Activated CD8-positive, alpha-beta memory T cell treated with anti-CD3 and anti-CD28 coated beads, Interleukin-2, amount 50 U/mL, for 24 hours (primary cell): ENCODE data around the gene STH.

Source experiments
- DNase-seq: peaks from one replicate; pipeline ENCODE4 v3.0.0-alpha.2; 2020; ENCODE audit errors: extremely low read depth

The STH gene

GRCh38 chr17:45984368-45984767 lies 14.7 kb upstream of the STH start:
- DNase-seq: no peak

GRCh38 chr17:45985447-45985846 lies 13.6 kb upstream of the STH start:
- no peak for DNase-seq

- no peak for DNase-seq
Observed at GRCh38 chr17:45986056-45986455, 13.0 kb upstream of the STH start.

DNA sequence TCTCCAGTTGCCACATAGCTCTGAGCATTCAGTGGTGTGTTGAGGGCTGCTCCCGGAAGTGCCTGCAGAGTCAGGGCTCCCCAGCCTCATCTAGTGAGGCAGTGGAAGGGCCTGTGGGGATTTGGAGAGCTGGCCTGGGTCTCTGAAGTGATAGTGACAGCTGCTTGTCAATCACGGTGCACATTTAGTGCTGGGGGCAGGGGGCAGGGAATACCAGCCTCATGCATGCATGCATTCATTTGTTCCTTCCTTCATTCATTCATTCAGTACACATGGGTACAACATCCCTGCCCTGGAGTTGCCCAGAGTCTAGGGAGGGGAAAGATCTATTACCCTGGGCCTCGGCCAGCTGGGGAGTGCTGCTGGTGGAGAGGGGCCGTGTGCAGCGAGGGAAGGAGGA lies 11.3 kb upstream of the STH start:
- DNase-seq: no peak

- DNase-seq: no peak
Observed at GRCh38 chr17:45989759-45990158, 9.3 kb upstream of the STH start.

- no peak for DNase-seq
Observed at GRCh38 chr17:45990886-45991285, 8.2 kb upstream of the STH start.

- DNase-seq: no peak
Observed at GRCh38 chr17:45991341-45991740, 7.7 kb upstream of the STH start.

DNA sequence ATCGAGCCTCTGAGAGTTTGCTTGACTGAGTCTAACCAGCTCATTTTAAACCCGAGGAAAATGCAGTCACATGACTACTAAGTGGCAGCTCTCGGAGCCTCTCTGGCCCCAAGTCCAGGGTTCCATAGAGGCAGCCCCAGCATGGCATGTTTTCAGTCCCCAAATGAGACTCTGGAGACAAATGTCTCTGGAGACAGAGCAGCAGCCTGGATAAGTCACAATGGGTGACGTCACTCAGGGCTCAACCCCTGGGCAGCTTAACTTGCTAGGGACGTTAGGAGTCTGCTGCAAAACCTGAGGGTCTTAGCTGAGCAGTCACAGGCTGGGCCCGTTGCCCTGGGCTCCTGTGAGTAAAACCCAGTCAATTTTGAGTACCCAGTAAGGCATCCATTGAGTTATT lies 6.9 kb upstream of the STH start:
- no peak for DNase-seq

DNA sequence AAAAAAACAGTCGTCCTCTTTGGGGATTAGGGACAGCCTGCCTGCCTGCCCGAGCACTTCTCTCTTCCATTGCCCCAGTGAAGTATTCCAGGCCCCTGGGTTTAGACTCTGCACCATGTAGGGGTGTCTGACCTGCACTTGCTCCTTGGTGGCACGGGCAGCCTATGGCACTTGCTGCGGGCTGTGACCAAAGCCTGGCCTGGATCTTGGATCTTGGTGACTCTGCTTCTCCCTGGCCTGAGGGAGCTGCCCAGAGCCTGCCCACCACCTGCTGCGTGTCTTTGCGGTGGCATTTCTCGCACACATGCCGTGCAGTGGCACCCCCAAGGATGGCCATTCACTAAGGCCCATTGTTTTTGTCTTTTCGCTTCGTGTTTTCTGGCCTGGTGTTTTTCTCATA lies 6.1 kb upstream of the STH start:
- no peak for DNase-seq

DNA sequence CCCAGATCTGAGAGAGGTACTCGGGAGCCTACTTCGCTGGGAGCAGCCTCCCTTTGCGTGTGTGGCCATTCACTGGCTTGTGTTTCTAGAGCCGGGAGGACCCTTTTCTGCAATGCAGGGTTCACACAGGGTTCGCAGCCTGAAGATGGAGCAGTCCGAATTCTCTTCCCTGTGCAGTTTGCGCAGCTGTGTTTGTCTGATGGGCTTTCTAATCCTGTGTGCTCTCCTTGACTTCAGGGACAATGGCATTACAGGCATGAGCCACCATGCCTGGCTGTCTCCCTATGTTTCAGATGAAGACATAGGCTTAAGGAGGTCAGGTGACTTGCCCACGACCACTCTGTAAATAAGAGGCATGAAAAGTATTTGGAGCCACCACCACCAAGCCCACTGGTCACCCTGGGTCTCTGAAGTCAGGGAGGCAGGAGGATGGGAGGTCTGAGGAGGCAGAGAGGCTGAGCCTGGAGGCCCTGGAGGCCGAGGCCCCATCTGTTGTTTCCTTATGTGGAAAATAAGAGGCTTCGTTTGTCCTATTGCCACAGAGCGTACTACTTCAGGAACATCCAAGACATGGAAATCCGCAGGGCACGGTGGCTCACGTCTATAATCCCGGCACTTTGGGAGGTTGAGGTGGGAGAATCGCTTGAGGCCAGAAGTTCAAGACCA lies 5.0 kb upstream of the STH start:
- no peak for DNase-seq

DNA sequence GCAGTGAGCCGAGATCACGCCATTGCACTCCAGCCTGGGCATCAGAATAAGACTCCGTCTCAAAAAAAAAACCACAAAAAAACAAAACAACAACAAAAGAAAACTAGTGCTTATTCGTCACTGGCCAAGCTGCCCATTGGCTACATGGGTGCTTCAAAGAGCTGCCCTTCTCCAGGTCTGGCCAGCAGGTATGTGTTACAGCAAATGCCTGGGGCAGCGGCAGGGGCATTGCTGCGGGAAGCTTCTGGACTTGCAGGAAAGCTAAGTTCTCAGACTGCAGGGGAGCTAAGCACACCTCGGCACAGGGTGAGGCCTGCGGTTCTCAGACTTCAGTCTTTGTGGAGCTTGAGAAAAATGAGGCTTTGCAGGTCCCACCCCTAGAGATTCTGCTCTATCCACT lies 4.1 kb upstream of the STH start:
- no peak for DNase-seq

DNA sequence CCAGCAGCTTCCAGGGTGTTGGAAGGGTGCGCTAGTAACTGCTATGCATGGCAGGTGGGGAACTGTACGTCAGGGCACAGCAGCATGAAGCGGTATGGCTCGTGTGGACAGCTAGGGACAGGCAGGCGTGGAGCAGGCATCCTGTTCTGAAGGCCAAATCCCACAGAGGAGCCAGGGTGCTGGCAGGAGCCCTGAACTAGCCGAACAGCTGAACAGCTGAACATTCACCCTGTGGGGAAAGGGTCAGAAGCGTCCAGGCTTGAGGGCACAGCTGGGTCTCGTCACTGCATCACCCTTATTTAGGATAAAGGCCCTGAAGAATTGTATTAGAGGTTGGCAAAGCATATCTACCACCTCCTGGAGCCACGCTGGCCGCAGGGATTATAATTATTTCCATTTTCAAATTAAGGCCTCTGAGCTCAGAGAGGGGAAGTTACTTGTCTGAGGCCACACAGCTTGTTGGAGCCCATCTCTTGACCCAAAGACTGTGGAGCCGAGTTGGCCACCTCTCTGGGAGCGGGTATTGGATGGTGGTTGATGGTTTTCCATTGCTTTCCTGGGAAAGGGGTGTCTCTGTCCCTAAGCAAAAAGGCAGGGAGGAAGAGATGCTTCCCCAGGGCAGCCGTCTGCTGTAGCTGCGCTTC lies 3.3 kb upstream of the STH start:
- no peak for DNase-seq

- no peak for DNase-seq
Observed at GRCh38 chr17:45996282-45996937, 2.6 kb upstream of the STH start.

GRCh38 chr17:45997166-45997565 lies 1.9 kb upstream of the STH start:
- no peak for DNase-seq

GRCh38 chr17:45997624-45998023 lies 1.4 kb upstream of the STH start:
- no peak for DNase-seq

DNA sequence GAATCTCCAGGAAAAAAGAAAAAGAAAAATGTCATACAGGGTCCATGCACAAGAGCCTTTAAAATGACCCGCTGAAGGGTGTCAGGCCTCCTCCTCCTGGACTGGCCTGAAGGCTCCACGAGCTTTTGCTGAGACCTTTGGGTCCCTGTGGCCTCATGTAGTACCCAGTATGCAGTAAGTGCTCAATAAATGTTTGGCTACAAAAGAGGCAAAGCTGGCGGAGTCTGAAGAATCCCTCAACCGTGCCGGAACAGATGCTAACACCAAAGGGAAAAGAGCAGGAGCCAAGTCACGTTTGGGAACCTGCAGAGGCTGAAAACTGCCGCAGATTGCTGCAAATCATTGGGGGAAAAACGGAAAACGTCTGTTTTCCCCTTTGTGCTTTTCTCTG lies 845 bp downstream of the STH start:
- DNase-seq: no peak

- no peak for DNase-seq
Observed at GRCh38 chr17:46000292-46000691, 1.2 kb downstream of the STH start.

- no peak for DNase-seq
Observed at GRCh38 chr17:46000757-46001156, 1.7 kb downstream of the STH start.

GRCh38 chr17:46001390-46002310 lies 2.6 kb downstream of the STH start:
- DNase-seq: no peak

- DNase-seq: peak; percentile 44
Observed at GRCh38 chr17:46002311-46002972, 3.4 kb downstream of the STH start.

- no peak for DNase-seq
Observed at GRCh38 chr17:46002973-46003316, 3.9 kb downstream of the STH start.
